DMS153 (cell line): ENCODE results near the gene ADAR.

Experiments used
- DNase-seq: peaks from one replicate; lab custom pipeline; 2025; lab: John Stamatoyannopoulos, UW

The ADAR gene

GRCh38 chr1:154584267-154584994 lies 23.6 kb downstream of the ADAR start:
- DNase-seq: no peak

DNA sequence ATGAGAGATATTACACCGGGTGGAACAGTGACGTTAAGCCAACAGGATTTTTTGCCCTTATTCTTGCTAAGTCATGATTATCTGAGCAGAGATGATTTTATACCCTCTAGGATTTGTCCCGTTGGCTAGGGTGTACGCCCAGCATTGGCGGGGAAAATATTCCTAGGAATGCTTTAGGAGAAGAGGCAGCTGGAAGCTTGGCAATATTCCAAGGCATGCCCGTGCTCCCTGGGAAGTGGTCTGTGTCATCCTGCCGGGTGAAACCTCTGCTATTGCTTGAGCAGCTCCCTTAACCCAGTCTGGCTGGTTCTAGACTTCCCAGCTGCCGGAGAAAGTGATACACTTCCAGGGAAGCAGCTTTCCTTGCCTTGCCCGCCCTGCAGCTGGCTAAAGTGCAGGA lies 24.2 kb downstream of the ADAR start:
- DNase-seq: no peak

DNA sequence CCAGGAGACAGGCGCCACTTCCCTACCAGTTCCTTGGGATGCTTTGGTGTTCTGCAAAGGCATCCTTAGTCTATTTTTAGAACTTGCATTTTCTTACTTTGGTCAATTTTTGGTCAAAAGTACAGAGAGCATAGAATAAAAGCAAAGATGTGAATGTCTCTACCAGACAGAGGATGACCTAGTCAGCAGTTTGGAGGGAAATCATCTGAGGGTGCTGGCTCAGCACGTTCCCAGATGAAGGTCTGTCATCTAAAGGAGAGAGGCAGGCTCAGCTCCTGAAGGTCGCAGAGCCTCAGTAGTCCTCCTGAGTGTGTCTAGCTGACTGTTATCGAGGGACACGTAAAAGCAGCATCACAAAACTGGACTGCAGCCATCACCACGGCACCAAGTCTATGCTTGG lies 25.1 kb downstream of the ADAR start:
- no peak for DNase-seq

GRCh38 chr1:154581766-154582165 lies 26.2 kb downstream of the ADAR start:
- DNase-seq: no peak

GRCh38 chr1:154579374-154579773 lies 28.6 kb downstream of the ADAR start:
- no peak for DNase-seq

DNA sequence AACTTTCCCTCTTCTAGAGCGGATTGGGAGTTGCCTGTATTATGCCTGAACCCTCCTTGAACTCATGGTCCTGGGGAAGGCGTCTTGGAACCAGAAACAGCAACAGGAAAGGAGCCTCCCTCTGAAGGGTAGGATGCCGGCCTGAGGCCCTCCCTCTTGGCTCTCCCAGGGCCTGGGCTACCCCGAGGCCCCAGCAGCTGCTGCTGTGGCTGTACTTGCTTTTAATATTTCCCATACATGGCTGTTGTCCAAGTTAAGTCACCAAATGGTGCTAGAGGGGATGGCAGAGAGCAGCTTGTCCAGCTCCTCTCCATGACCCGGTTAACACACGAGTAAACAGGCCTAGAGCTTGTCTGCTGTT lies 29.9 kb downstream of the ADAR start:
- no peak for DNase-seq

DNA sequence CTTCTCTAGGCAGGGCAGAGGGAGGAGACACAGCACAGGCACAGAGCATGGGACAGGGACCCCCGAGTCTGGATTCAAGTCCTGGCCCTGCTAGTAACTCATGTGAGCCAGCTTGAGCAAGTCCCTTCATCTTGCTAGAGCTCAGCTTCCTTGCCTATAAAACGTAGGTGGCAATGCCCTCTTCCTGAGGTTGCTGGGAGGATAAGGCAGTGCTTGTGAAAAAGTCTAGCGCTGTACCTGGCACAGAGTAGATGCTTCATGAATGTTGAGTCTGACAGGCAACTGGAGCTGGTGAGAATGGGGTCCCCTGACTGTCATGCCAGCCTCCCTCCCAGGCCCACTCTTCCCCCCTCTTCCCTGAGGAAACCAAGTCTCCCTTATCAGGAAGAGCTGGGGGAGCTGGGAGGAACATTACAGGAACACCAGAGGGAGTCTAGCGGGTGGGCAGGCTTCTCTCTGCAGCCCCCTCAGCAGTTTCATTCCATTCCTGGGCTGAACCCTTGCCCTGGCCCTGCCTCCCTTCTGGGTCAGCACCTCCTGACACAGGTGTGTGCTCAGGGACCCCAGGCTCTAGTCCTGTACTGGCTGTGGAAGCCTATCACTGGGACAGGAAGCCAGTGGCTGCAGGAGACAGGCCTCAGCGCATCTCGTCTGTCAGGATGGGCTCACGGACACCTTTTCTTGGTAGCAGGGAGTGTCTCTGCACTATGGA lies 30.5 kb downstream of the ADAR start:
- DNase-seq: no peak

GRCh38 chr1:154575951-154576566 lies 31.9 kb downstream of the ADAR start:
- DNase-seq: no peak

DNA sequence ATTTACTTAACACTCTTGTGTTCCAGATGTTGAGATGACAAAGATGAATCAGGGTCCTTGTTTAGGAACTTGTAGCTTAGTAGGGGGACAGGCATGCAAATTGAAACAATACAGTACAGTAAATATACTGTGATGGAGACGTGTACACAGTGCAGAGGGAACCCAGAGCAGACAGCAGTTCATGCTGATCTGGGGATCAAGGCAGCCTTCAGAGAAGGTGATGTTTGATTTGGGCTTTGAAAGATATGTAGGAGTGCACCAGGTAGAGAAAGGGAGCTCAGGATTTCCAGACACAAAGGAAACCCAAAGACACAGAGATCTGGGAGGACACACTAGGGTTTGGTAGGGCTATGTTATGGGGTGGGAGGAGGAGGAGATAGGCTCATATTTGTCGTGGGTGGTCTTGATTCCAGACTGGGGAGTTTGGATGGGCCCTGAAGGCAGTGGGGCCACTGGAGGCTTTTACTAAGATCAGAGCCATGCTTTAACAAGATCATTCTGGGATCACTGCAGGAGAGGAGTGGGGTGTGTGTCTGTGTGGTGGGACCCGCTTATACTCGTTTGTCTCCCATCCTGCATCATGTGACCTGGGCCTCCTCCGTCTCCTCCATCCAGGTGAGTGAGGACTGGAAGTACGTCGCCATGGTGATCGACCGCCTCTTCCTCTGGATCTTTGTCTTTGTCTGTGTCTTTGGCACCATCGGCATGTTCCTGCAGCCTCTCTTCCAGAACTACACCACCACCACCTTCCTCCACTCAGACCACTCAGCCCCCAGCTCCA lies 32.6 kb downstream of the ADAR start:
- DNase-seq: no peak

- peak; percentile 63 for DNase-seq
Observed at GRCh38 chr1:154574716-154575115, 33.3 kb downstream of the ADAR start.

DNA sequence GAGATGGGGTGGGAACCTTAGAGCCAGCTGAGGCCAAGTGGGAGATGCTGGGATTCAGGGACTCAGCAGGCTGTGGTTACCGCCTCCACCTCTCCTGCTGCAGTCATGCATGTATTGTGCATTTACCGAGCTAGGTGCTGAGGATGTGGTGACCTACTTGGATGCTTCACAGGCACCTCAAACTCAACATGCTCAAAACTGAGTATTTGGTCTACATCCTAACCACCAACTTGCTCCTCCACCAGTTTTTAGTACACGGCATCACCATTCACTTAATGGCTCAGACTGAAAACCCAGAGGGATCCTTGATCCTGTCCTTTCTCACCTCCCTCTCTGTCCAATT lies 34.8 kb downstream of the ADAR start:
- no peak for DNase-seq

- DNase-seq: no peak
Observed at GRCh38 chr1:154572468-154573167, 35.4 kb downstream of the ADAR start.

DNA sequence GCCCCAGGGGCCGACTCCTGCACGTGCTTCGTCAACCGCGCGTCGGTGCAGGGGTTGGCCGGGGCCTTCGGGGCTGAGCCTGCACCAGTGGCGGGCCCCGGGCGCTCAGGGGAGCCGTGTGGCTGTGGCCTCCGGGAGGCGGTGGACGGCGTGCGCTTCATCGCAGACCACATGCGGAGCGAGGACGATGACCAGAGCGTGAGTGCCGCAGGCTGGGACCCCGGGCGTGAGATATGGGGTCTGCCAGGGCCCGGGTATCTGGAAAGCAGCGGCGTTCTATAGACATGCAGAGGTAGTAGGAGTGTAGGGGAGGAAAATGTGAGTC lies 36.1 kb downstream of the ADAR start:
- no peak for DNase-seq

GRCh38 chr1:154571244-154571963 lies 36.6 kb downstream of the ADAR start:
- no peak for DNase-seq

GRCh38 chr1:154568157-154568815 lies 39.7 kb downstream of the ADAR start:
- no peak for DNase-seq

DNA sequence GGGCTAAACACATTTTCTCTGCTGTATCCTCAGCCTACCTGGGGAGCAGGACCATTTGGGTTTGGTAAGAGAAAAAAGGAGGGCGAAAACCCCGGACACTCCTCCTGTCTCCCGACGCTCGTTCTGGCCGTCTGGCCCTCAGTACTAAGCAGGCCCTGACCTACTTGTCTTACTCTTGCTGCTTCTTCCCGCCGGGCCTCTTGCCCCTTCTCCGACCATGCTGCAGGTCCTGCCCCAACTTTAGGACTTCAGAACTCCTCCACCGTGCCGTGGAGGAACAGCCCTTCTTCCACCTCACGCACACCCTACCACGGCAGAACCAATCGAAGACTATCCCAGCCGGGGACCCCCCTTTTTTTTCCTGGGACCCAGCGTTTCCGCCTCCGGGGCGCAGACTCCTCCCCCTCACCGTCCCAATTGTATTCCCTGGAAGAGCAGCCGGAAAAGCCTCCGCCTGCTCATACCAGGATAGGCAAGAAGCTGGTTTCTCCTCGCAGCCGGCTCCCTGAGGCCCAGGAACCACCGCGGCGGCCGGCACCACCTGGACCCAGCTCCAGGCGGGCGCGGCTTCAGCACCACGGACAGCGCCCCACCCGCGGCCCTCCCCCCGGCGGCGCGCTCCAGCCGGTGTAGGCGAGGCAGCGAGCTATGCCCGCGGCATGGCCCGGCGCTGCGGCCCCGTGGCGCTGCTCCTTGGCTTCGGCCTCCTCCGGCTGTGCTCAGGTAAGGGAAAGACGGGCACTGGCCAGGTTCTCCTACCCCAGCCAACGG lies 40.4 kb downstream of the ADAR start, which contains the start of gene CHRNB2:
Gene CHRNB2 (plus strand): TSS at position 393 of the 771 bp plus-strand sequence. CDS start 267 bp downstream, at position 660.
- DNase-seq: peak; percentile 73

GRCh38 chr1:154565876-154566275 lies 42.1 kb downstream of the ADAR start:
- no peak for DNase-seq

DNA sequence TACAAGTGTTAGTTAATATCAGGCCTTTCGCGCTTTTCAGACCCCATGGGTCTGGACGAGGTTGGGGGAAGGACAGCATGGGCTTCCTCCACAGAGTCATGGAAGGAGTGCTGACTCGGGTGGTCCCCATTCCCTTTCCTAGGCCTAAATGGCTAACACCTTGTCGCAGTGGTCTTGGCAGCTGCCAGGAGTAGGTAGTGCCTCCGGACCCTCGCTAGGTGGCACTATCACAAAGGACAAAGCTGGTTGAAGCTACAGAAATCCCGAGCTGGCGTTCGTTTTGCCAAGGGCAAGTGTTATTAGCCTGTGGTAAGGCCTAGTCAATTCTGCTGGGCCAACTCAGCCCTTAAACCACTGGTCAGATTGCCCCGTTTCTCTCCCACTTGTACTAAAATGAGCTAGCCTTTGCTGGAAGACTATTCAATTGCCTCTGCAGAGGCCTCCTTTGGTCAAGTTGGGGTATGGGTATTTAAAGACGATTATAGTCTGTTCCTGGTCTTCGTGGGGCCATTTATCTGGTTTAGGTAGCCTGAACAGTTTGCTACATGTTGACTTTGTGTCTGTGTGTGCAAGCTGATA lies 48.4 kb downstream of the ADAR start:
- peak; percentile 94 for DNase-seq

DNA sequence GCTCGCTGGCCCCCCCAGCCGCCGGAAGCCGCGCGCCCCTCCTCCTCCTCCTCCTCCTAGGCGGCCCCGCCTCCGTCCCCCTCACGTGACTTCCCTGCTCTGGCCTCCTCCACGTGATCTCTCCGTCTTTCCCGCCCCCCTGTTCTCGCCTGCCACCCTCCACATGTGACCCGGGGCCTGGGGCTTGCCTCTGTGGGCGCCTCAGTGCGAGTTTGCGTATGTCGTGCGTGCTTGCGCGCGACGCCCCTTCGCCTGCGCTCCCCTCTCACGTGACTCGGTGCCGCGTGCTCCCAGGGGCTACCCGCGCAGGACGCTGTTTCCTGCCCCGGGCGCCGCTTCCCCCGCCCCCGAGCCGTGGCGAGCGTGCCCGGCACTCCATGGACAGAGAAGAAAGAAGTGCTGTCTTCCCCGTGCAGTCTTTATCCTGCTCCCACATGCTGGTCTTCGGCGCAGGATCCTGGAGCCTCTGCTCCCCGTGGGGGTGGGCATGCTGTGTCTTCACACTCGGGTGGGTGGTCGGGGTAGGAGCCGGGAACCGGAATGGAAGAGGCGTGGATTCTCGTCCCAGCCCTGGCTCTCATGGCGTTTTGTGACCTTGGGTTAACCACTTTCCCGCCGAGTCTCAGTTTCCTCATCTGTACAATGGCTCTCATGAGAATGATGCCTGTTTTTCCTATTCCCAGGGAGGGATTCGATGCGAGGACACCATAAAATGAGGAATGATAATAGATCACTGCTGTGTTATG lies 49.1 kb downstream of the ADAR start:
- peak; percentile 100 for DNase-seq
